Measurements from ENCODE around the gene GMNN.
A peak's percentile ranks its signal among the peaks of the same experiment; 100 is the strongest.

GMNN gene

GRCh38 chr6:24802271-24803059, 27.7 kb downstream of the GMNN start:
- Mint-ChIP-seq H3K4me1 (peaks cover 15% of the 10 kb centered on the region), H3K27me3 (no peaks in the 10 kb centered on the region), H3K9me3 (no peaks in the 10 kb centered on the region), H3K27ac (peak overlapping the region; percentile 35), H3K36me3 (peaks cover 61% of the 10 kb centered on the region), H3K4me3 (no peak overlapping the region)
- DNase-seq = no peak
- CTCF ChIA-PET = interaction anchor here (0.6 kb wide), 1 partner anchor 215 kb away, joined by 3 read pairs; no protein-coding TSS in a partner anchor

GRCh38 chr6:24807584-24807983, 32.8 kb downstream of the GMNN start:
- H3K27ac Mint-ChIP-seq = no peak overlapping the region
- H3K27me3 Mint-ChIP-seq = no peaks in the 10 kb centered on the region
- H3K9me3 Mint-ChIP-seq = no peaks in the 10 kb centered on the region
- CTCF ChIA-PET = no interaction called here
- no peaks in the 10 kb centered on the region for H3K4me1 Mint-ChIP-seq
- H3K36me3 Mint-ChIP-seq = peaks cover 63% of the 10 kb centered on the region
- no peak for DNase-seq
- H3K4me3 Mint-ChIP-seq = no peak overlapping the region

- H3K27ac Mint-ChIP-seq = peak overlapping the region; percentile 64
- DNase-seq = no peak
- H3K9me3 Mint-ChIP-seq = no peaks in the 10 kb centered on the region
- CTCF ChIA-PET = no interaction called here
- H3K27me3 Mint-ChIP-seq = no peaks in the 10 kb centered on the region
- H3K4me1 Mint-ChIP-seq = no peaks in the 10 kb centered on the region
- peaks cover 49% of the 10 kb centered on the region for H3K36me3 Mint-ChIP-seq
- H3K4me3 Mint-ChIP-seq = no peak overlapping the region
These were observed 35.0 kb downstream of the GMNN start for GRCh38 chr6:24809728-24810127.

GRCh38 chr6:24818346-24818745, 43.6 kb downstream of the GMNN start:
- DNase-seq = no peak
- H3K9me3 Mint-ChIP-seq = no peaks in the 10 kb centered on the region
- peak overlapping the region; percentile 64 for H3K27ac Mint-ChIP-seq
- no peaks in the 10 kb centered on the region for H3K27me3 Mint-ChIP-seq
- H3K4me3 Mint-ChIP-seq = no peak overlapping the region
- peaks cover 2% of the 10 kb centered on the region for H3K4me1 Mint-ChIP-seq
- peaks cover 35% of the 10 kb centered on the region for H3K36me3 Mint-ChIP-seq
- CTCF ChIA-PET = no interaction called here

- no peaks in the 10 kb centered on the region for H3K9me3 Mint-ChIP-seq
These were observed 47.2 kb downstream of the GMNN start for GRCh38 chr6:24821860-24822444.

GRCh38 chr6:24822696-24823095, 48.0 kb downstream of the GMNN start:
- Mint-ChIP-seq H3K4me1 (peaks cover 5% of the 10 kb centered on the region), H3K9me3 (no peaks in the 10 kb centered on the region), H3K27ac (no peak overlapping the region), H3K36me3 (peaks cover 65% of the 10 kb centered on the region), H3K27me3 (no peaks in the 10 kb centered on the region), H3K4me3 (no peak overlapping the region)
- DNase-seq = no peak
- CTCF ChIA-PET = no interaction called here

More at GRCh38 chr6:24821860-24822444, 47.2 kb downstream of the GMNN start:
- Mint-ChIP-seq H3K27ac (peak overlapping the region; percentile 33), H3K4me1 (peaks cover 5% of the 10 kb centered on the region), H3K36me3 (peaks cover 60% of the 10 kb centered on the region), H3K4me3 (no peak overlapping the region), H3K27me3 (no peaks in the 10 kb centered on the region)
- no peak for DNase-seq
- CTCF ChIA-PET = no interaction called here

- H3K27me3 Mint-ChIP-seq = no peaks in the 10 kb centered on the region
- no peak overlapping the region for H3K27ac Mint-ChIP-seq
- H3K36me3 Mint-ChIP-seq = peaks cover 66% of the 10 kb centered on the region
- DNase-seq = no peak
- CTCF ChIA-PET = no interaction called here
- H3K4me1 Mint-ChIP-seq = peaks cover 5% of the 10 kb centered on the region
- H3K4me3 Mint-ChIP-seq = no peak overlapping the region
- no peaks in the 10 kb centered on the region for H3K9me3 Mint-ChIP-seq
These were observed 48.4 kb downstream of the GMNN start for GRCh38 chr6:24823185-24823584.

GRCh38 chr6:24824142-24824938, 49.6 kb downstream of the GMNN start:
- Mint-ChIP-seq H3K27me3 (no peaks in the 10 kb centered on the region), H3K36me3 (peaks cover 63% of the 10 kb centered on the region)

GRCh38 chr6:24825130-24825630, 50.4 kb downstream of the GMNN start:
- CTCF ChIA-PET = no interaction called here
- Mint-ChIP-seq H3K27ac (peak overlapping the region; percentile 31), H3K36me3 (peaks cover 67% of the 10 kb centered on the region), H3K4me1 (peaks cover 6% of the 10 kb centered on the region), H3K4me3 (no peak overlapping the region), H3K27me3 (no peaks in the 10 kb centered on the region), H3K9me3 (no peaks in the 10 kb centered on the region)
- no peak for DNase-seq

More at GRCh38 chr6:24824142-24824938, 49.6 kb downstream of the GMNN start:
- H3K27ac Mint-ChIP-seq = no peak overlapping the region
- no peak for DNase-seq
- H3K4me1 Mint-ChIP-seq = peaks cover 6% of the 10 kb centered on the region
- H3K9me3 Mint-ChIP-seq = no peaks in the 10 kb centered on the region
- CTCF ChIA-PET = no interaction called here
- no peak overlapping the region for H3K4me3 Mint-ChIP-seq

GRCh38 chr6:24827162-24827561, 52.4 kb downstream of the GMNN start:
- Mint-ChIP-seq H3K9me3 (no peaks in the 10 kb centered on the region), H3K27me3 (no peaks in the 10 kb centered on the region), H3K27ac (peak overlapping the region; percentile 62), H3K4me3 (no peak overlapping the region), H3K4me1 (peaks cover 6% of the 10 kb centered on the region), H3K36me3 (peaks cover 71% of the 10 kb centered on the region)
- CTCF ChIA-PET = no interaction called here
- no peak for DNase-seq

GRCh38 chr6:24827970-24828369, 53.2 kb downstream of the GMNN start:
- Mint-ChIP-seq H3K9me3 (no peaks in the 10 kb centered on the region), H3K4me3 (no peak overlapping the region), H3K4me1 (peaks cover 6% of the 10 kb centered on the region), H3K27ac (peak overlapping the region; percentile 82), H3K36me3 (peaks cover 77% of the 10 kb centered on the region), H3K27me3 (no peaks in the 10 kb centered on the region)
- DNase-seq = no peak
- CTCF ChIA-PET = no interaction called here

- H3K27ac Mint-ChIP-seq = peak overlapping the region; percentile 67
- H3K36me3 Mint-ChIP-seq = peaks cover 78% of the 10 kb centered on the region
- no peak overlapping the region for H3K4me3 Mint-ChIP-seq
- DNase-seq = no peak
- H3K9me3 Mint-ChIP-seq = no peaks in the 10 kb centered on the region
- no peaks in the 10 kb centered on the region for H3K27me3 Mint-ChIP-seq
- CTCF ChIA-PET = interaction anchor here (1.6 kb wide), 1 partner anchor 197 kb away, joined by 4 read pairs; no protein-coding TSS in a partner anchor
- H3K4me1 Mint-ChIP-seq = peaks cover 14% of the 10 kb centered on the region
These were observed 54.9 kb downstream of the GMNN start for GRCh38 chr6:24829657-24830056.

GRCh38 chr6:24831771-24832716, 57.3 kb downstream of the GMNN start:
- CTCF ChIA-PET = no interaction called here
- Mint-ChIP-seq H3K27me3 (no peaks in the 10 kb centered on the region), H3K4me1 (peaks cover 32% of the 10 kb centered on the region), H3K9me3 (no peaks in the 10 kb centered on the region), H3K36me3 (peaks cover 86% of the 10 kb centered on the region), H3K27ac (peak overlapping the region; percentile 68), H3K4me3 (no peak overlapping the region)
- DNase-seq = no peak

Data from activated naive CD4-positive, alpha-beta T cell treated with anti-CD3 and anti-CD28 coated beads, Interleukin-2, amount 10 ng/mL, durations not matched to agents 7 days and 5 days (primary cell).